GM04504 (cell line): ENCODE data around the gene UNC119B.

Experiments used
- DNase-seq: peaks from one replicate; pipeline ENCODE4 v3.0.0-alpha.2; 2012; ENCODE audit warnings: low read depth

The UNC119B gene

GRCh38 chr12:120688527-120689071 is 21.7 kb upstream of the UNC119B start:
- no peak for DNase-seq

GRCh38 chr12:120689397-120690082 is 20.7 kb upstream of the UNC119B start:
- no peak for DNase-seq

GRCh38 chr12:120690083-120690450 is 20.2 kb upstream of the UNC119B start:
- no peak for DNase-seq

GRCh38 chr12:120690978-120691377 is 19.3 kb upstream of the UNC119B start:
- no peak for DNase-seq

- DNase-seq, result no peak
Observed at GRCh38 chr12:120692524-120693033, 17.7 kb upstream of the UNC119B start.

- no peak for DNase-seq
Observed at GRCh38 chr12:120693848-120694247, 16.4 kb upstream of the UNC119B start.

- DNase-seq, result no peak
Observed at GRCh38 chr12:120696626-120697025, 13.6 kb upstream of the UNC119B start.

- DNase-seq, result no peak
Observed at GRCh38 chr12:120697344-120697743, 12.9 kb upstream of the UNC119B start.

GRCh38 chr12:120698665-120699064 is 11.6 kb upstream of the UNC119B start:
- DNase-seq, result no peak

GRCh38 chr12:120699553-120699952 is 10.7 kb upstream of the UNC119B start:
- DNase-seq, result no peak

GRCh38 chr12:120700886-120701285 is 9.4 kb upstream of the UNC119B start:
- no peak for DNase-seq

GRCh38 chr12:120702637-120703036 is 7.6 kb upstream of the UNC119B start:
- no peak for DNase-seq

- no peak for DNase-seq
Observed at GRCh38 chr12:120703311-120703942, 6.8 kb upstream of the UNC119B start.

GRCh38 chr12:120705618-120706017 is 4.6 kb upstream of the UNC119B start:
- no peak for DNase-seq

- no peak for DNase-seq
Observed at GRCh38 chr12:120706029-120706428, 4.2 kb upstream of the UNC119B start.

- DNase-seq, result no peak
Observed at GRCh38 chr12:120708651-120709050, 1.6 kb upstream of the UNC119B start.

GRCh38 chr12:120710805-120711296 is 593 bp downstream of the UNC119B start:
- DNase-seq, result no peak

GRCh38 chr12:120711411-120711810 is 1.2 kb downstream of the UNC119B start:
- no peak for DNase-seq

GRCh38 chr12:120712610-120713009 is 2.4 kb downstream of the UNC119B start:
- DNase-seq, result no peak

GRCh38 chr12:120713861-120714482 is 3.7 kb downstream of the UNC119B start:
- peak; percentile 56 for DNase-seq

GRCh38 chr12:120718055-120718454 is 7.8 kb downstream of the UNC119B start:
- DNase-seq, result no peak

- DNase-seq, result no peak
Observed at GRCh38 chr12:120719072-120719471, 8.8 kb downstream of the UNC119B start.
